B cell (primary cell): Measurements from ENCODE around the gene PPP6R3.

Source experiments
- EZH2 ChIP-seq: IDR thresholded peaks from 2 replicates; pipeline ENCODE4 v1.6.1; 2012; ENCODE audit warnings: borderline replicate concordance, low read depth, mild to moderate bottlenecking, moderate library complexity, low read length; ENCODE audit not compliant: insufficient read depth, poor library complexity, severe bottlenecking
- TF ChIP-seq, protein P1 (sequence below): fragments of 200-600 bp; IDR thresholded peaks from one replicate; pipeline ENCODE4 v1.8.0; 2022; ENCODE audit warnings: antibody characterized with exemption, mild to moderate bottlenecking

DNA sequence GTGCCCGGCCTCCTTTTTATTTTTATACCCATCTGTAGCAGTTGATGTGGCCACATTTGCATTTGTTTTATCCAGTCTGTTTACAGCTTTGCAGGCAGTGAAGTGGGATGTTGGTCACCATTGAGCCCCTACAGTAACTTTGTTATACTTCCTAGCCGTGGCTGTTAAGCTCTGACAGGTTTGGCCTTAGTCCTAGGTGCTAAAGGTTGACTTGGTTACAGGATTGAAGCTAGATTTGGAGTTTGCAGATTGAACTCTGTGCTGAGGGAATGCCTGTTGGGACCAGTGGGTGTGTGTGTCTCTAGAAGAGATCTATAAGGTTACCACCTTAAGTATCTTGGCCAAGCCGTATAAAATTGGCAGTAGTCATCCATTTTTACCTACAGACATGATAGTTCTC, 91.2 kb downstream of the PPP6R3 start:
- TF ChIP-seq, protein P1, sequence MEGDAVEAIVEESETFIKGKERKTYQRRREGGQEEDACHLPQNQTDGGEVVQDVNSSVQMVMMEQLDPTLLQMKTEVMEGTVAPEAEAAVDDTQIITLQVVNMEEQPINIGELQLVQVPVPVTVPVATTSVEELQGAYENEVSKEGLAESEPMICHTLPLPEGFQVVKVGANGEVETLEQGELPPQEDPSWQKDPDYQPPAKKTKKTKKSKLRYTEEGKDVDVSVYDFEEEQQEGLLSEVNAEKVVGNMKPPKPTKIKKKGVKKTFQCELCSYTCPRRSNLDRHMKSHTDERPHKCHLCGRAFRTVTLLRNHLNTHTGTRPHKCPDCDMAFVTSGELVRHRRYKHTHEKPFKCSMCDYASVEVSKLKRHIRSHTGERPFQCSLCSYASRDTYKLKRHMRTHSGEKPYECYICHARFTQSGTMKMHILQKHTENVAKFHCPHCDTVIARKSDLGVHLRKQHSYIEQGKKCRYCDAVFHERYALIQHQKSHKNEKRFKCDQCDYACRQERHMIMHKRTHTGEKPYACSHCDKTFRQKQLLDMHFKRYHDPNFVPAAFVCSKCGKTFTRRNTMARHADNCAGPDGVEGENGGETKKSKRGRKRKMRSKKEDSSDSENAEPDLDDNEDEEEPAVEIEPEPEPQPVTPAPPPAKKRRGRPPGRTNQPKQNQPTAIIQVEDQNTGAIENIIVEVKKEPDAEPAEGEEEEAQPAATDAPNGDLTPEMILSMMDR = no peak
- no peak for TF ChIP-seq EZH2
